T-cell (primary cell): ENCODE results near the gene TRAF3IP1. TPM values are rescaled to one million over a fixed set of nuclear protein-coding genes. Genes with fewer than 3 reads are reported as not detected.
A peak's percentile ranks its signal among the peaks of the same experiment; 100 is the strongest.

ENCODE experiments used
- ATAC-seq, 4 experiments: fragments of 200-7000 bp in 3 of 4; fragments of 150-1000 bp in 1 of 4; cut with Tn5 transposase; replicated peaks in 1 of 4; 1 replicate in 3 of 4; 2 replicates in 1 of 4; pipeline ENCODE4 v1.10.0; 2021; ENCODE audit warnings: moderate library complexity in 3 of 4, mild to moderate bottlenecking in 2 of 4, moderate number of reproducible peaks in 1 of 4
- CTCF ChIA-PET, 2 donors: fragments of 300-600 bp; sonication (Branson Sonifier 250); formaldehyde crosslinking; loops; one replicate each; lab custom pipeline; 2022; ENCODE audit warnings: antibody characterized with exemption in 2 of 2; lab: Charles Lee
- POLR2A ChIA-PET, 2 donors: fragments of 300-600 bp; sonication (Branson Sonifier 250); formaldehyde crosslinking; loops; one replicate each; lab custom pipeline; 2022; ENCODE audit warnings: antibody characterized with exemption in 2 of 2; lab: Charles Lee
- DNase-seq, 35 experiments: peaks; one replicate each; pipeline versions ENCODE4 v3.0.0 to v3.0.0-alpha.2; 2013 to 2023
- H3K27ac ChIP-seq: one replicate; pipeline ENCODE4 v1.5.1; 2013; ENCODE audit warnings: low read length
- H3K27me3 ChIP-seq, 2 experiments: replicated peaks in 1 of 2; 1 replicate in 1 of 2; 2 replicates in 1 of 2; pipeline versions ENCODE4 v1.6.1 to v1.7.0; 2013; ENCODE audit warnings: low read length in 1 of 2, mixed read lengths in 1 of 2; ENCODE audit not compliant: control insufficient read depth in 2 of 2, insufficient read depth in 2 of 2; ENCODE audit errors: extremely low read depth in 1 of 2
- H3K36me3 ChIP-seq, 2 donors: 1 replicate in 1 of 2; 2 replicates in 1 of 2; pipeline versions ENCODE4 v1.6.1 to v1.7.0; 2013; ENCODE audit warnings: low read length in 1 of 2; ENCODE audit not compliant: control insufficient read depth in 2 of 2, insufficient read depth in 1 of 2; ENCODE audit errors: extremely low read depth in 1 of 2
- H3K4me1 ChIP-seq, 2 experiments: 1 replicate in 1 of 2; 2 replicates in 1 of 2; pipeline versions ENCODE4 v1.6.1 to v1.7.0; 2013; ENCODE audit warnings: low read length in 2 of 2, mixed read lengths in 1 of 2; ENCODE audit not compliant: insufficient read depth in 2 of 2, control insufficient read depth in 1 of 2; ENCODE audit errors: extremely low read depth in 1 of 2
- H3K4me3 ChIP-seq, 2 donors: 1 replicate in 1 of 2; 2 replicates in 1 of 2; pipeline versions ENCODE4 v1.5.1 to v1.7.0; 2013; ENCODE audit warnings: mild to moderate bottlenecking in 2 of 2, low read length in 1 of 2, moderate library complexity in 1 of 2; ENCODE audit not compliant: control insufficient read depth in 1 of 2; ENCODE audit errors: extremely low read depth in 1 of 2
- H3K9me3 ChIP-seq: 2 replicates; pipeline ENCODE4 v1.7.0; 2013
- H3K27ac Mint-ChIP-seq, 2 donors: one replicate each; pipeline ENCODE4 v1.8.0; 2020 to 2021; ENCODE audit warnings: mild to moderate bottlenecking in 2 of 2, mixed read lengths in 2 of 2
- H3K27me3 Mint-ChIP-seq, 2 donors: one replicate each; pipeline ENCODE4 v1.8.0; 2021 to 2022; ENCODE audit warnings: mixed read lengths in 2 of 2
- H3K36me3 Mint-ChIP-seq: one replicate; pipeline ENCODE4 v1.8.0; 2021; ENCODE audit warnings: mixed read lengths
- H3K4me1 Mint-ChIP-seq, 3 donors: one replicate each; pipeline ENCODE4 v1.8.0; 2020 to 2022; ENCODE audit warnings: mixed read lengths in 3 of 3, mild to moderate bottlenecking in 1 of 3
- H3K4me3 Mint-ChIP-seq, 3 donors: one replicate each; pipeline ENCODE4 v1.8.0; 2020 to 2022; ENCODE audit warnings: mild to moderate bottlenecking in 3 of 3, mixed read lengths in 3 of 3, moderate library complexity in 3 of 3
- H3K9me3 Mint-ChIP-seq, 3 donors: one replicate each; pipeline ENCODE4 v1.8.0; 2020 to 2022; ENCODE audit warnings: mixed read lengths in 3 of 3
- WGBS: methylation state at CpG from one replicate; pipeline ENCODE4 v1.1.5; 2013; ENCODE audit warnings: missing lambda C conversion rate; ENCODE audit not compliant: insufficient coverage; 5-methylcytosine and 5-hydroxymethylcytosine counted together
- total RNA-seq, 35 experiments: library from RNA in 6 of 35; stranded (reverse) in 6 of 35; fragments of 120-200 nt in 1 of 35; gene quantifications; one replicate each; pipeline versions ENCODE4 v1.2.1 to v1.2.4 and lab custom pipeline; 2013 to 2026

Gene TRAF3IP1
- total RNA-seq, 5 donors from 2014 or later (not counting 1 experiment from before 2014, with no cell fraction given) = 6.3 to 12.1 (median 11.8) TPM

- Histone ChIP-seq H3K27me3 (no peaks in the 10 kb centered on the region), H3K36me3 (no peaks in the 10 kb centered on the region), H3K4me1 (peaks cover 7 to 34% of the 10 kb centered on the region in 2 experiments), H3K4me3 (peak within 1 kb of the TSS; percentile 83 to 89), H3K9me3 (no peaks in the 10 kb centered on the region), H3K27ac (peak within 1 kb of the TSS; percentile 78)
- Mint-ChIP-seq H3K9me3 (no peaks in the 10 kb centered on the region), H3K4me1 (peaks cover 40 to 61% (median 55%) of the 10 kb centered on the region in 3 donors), H3K4me3 (peak within 1 kb of the TSS; percentile 90 to 96 (median 95)), H3K27ac (peak within 1 kb of the TSS; percentile 87 to 93), H3K27me3 (no peaks in the 10 kb centered on the region), H3K36me3 (peaks cover 4% of the 10 kb centered on the region)
- ATAC-seq (peak in 3 of 4 experiments; percentile 17 to 42 (median 36)), DNase-seq (peak in 20 of 35 experiments; percentile 5 to 57 (median 24))
- POLR2A ChIA-PET = no interaction called here
- under 1% methylated on average over 58 of the region's 65 CpGs for WGBS
- CTCF ChIA-PET = interaction anchor here in 1 of 2 donors (1.0 kb wide), 1 partner anchor 9 kb away, joined by 3 read pairs; no protein-coding TSS in a partner anchor
Observed at GRCh38 chr2:238287737-238288649, 32.3 kb upstream of the TRAF3IP1 start, which contains the start of gene PER2. PER2 (minus strand) TSS chr2:238288610; CDS start chr2:238277936, 10,674 bp downstream.

- H3K36me3 ChIP-seq = no peaks in the 10 kb centered on the region
- Mint-ChIP-seq H3K4me1 (peaks cover 31 to 52% (median 47%) of the 10 kb centered on the region in 3 donors), H3K27ac (peak overlapping the region; percentile 87 to 93), H3K36me3 (no peaks in the 10 kb centered on the region), H3K9me3 (no peaks in the 10 kb centered on the region), H3K4me3 (peak overlapping the region; percentile 90 to 96 (median 95)), H3K27me3 (no peaks in the 10 kb centered on the region)
- ChIA-PET CTCF (interaction anchor here in 1 of 2 donors (1.0 to 1.2 kb wide), 2 partner anchors 10 to 26 kb away, joined by 3 read pairs; no protein-coding TSS in a partner anchor), POLR2A (interaction anchor here in 1 of 2 donors (0.6 kb wide), 1 partner anchor 137 kb away, joined by 6 read pairs; no protein-coding TSS in a partner anchor)
- peak overlapping the region; percentile 68 to 83 for H3K4me3 ChIP-seq
- under 1% methylated on average over 99 of the region's 108 CpGs for WGBS
- peaks cover 0 to 1% of the 10 kb centered on the region in 2 experiments for H3K27me3 ChIP-seq
- H3K27ac ChIP-seq = peak overlapping the region; percentile 78
- DNase-seq (peak; percentile 94 to 99 (median 97)), ATAC-seq (peak; percentile 89 to 96 (median 94))
- peaks cover 7 to 29% of the 10 kb centered on the region in 2 experiments for H3K4me1 ChIP-seq
- no peaks in the 10 kb centered on the region for H3K9me3 ChIP-seq
Observed at GRCh38 chr2:238288650-238289573, 31.4 kb upstream of the TRAF3IP1 start.

GRCh38 chr2:238289574-238289973, 30.7 kb upstream of the TRAF3IP1 start:
- ATAC-seq (no peak), DNase-seq (peak in 1 of 35 experiments; percentile 24)
- no peaks in the 10 kb centered on the region for H3K36me3 Mint-ChIP-seq
- H3K27ac Mint-ChIP-seq = peak overlapping the region; percentile 85 to 93
- Histone ChIP-seq H3K9me3 (no peaks in the 10 kb centered on the region), H3K4me3 (peak overlapping the region; percentile 68 to 82), H3K27me3 (peaks cover 0 to 7% of the 10 kb centered on the region in 2 experiments), H3K36me3 (no peaks in the 10 kb centered on the region), H3K27ac (peak overlapping the region; percentile 78), H3K4me1 (peaks cover 7 to 29% of the 10 kb centered on the region in 2 experiments)
- ChIA-PET CTCF (interaction anchor here in 1 of 2 donors (1.0 to 1.2 kb wide), 2 partner anchors 11 to 26 kb away, joined by 3 read pairs; no protein-coding TSS in a partner anchor), POLR2A (no interaction called here)
- no peaks in the 10 kb centered on the region for H3K9me3 Mint-ChIP-seq
- no peaks in the 10 kb centered on the region for H3K27me3 Mint-ChIP-seq
- peak overlapping the region; percentile 90 to 96 (median 95) for H3K4me3 Mint-ChIP-seq
- peaks cover 29 to 45% (median 44%) of the 10 kb centered on the region in 3 donors for H3K4me1 Mint-ChIP-seq
- WGBS = 57% methylated on average over 9 of the region's 13 CpGs

GRCh38 chr2:238290091-238290509, 30.2 kb upstream of the TRAF3IP1 start:
- Mint-ChIP-seq H3K4me3 (peak overlapping the region; percentile 90 to 96 (median 95)), H3K4me1 (peaks cover 28 to 45% (median 43%) of the 10 kb centered on the region in 3 donors), H3K36me3 (no peaks in the 10 kb centered on the region), H3K27me3 (peaks cover 0 to 2% of the 10 kb centered on the region in 2 donors), H3K9me3 (no peaks in the 10 kb centered on the region), H3K27ac (peak overlapping the region; percentile 25 to 85)
- Histone ChIP-seq H3K9me3 (no peaks in the 10 kb centered on the region), H3K4me1 (peaks cover 7 to 29% of the 10 kb centered on the region in 2 experiments), H3K27me3 (peaks cover 0 to 9% of the 10 kb centered on the region in 2 experiments), H3K4me3 (no peak overlapping the region), H3K36me3 (no peaks in the 10 kb centered on the region), H3K27ac (peak overlapping the region; percentile 78)
- CTCF ChIA-PET = interaction anchor here in 1 of 2 donors (1.2 kb wide), 1 partner anchor 27 kb away, joined by 3 read pairs; no protein-coding TSS in a partner anchor
- 37% methylated on average over 5 of the region's 8 CpGs for WGBS
- POLR2A ChIA-PET = no interaction called here
- no peak for ATAC-seq
- peak in 32 of 35 experiments; percentile 12 to 72 (median 44) for DNase-seq

GRCh38 chr2:238290715-238291549, 29.4 kb upstream of the TRAF3IP1 start:
- Histone ChIP-seq H3K27me3 (peaks cover 0 to 9% of the 10 kb centered on the region in 2 experiments), H3K9me3 (no peaks in the 10 kb centered on the region), H3K27ac (no peak overlapping the region), H3K4me3 (no peak overlapping the region), H3K4me1 (peaks cover 7 to 29% of the 10 kb centered on the region in 2 experiments), H3K36me3 (no peaks in the 10 kb centered on the region)
- no peaks in the 10 kb centered on the region for H3K36me3 Mint-ChIP-seq
- 100% methylated on average over 3 of the region's 5 CpGs for WGBS
- ATAC-seq = no peak
- peak overlapping the region in 2 of 3 donors; percentile 95 to 96 for H3K4me3 Mint-ChIP-seq
- peaks cover 28 to 41% (median 38%) of the 10 kb centered on the region in 3 donors for H3K4me1 Mint-ChIP-seq
- ChIA-PET POLR2A (no interaction called here), CTCF (interaction anchor here in 1 of 2 donors (0.6 kb wide), 1 partner anchor 816 kb away, joined by 5 read pairs; no protein-coding TSS in a partner anchor)
- DNase-seq = no peak
- H3K27me3 Mint-ChIP-seq = peaks cover 0 to 7% of the 10 kb centered on the region in 2 donors
- no peaks in the 10 kb centered on the region for H3K9me3 Mint-ChIP-seq
- H3K27ac Mint-ChIP-seq = no peak overlapping the region
